ENCODE results near the gene CALCOCO1. TPM values are rescaled to one million over a fixed set of nuclear protein-coding genes. Genes with fewer than 3 reads are reported as not detected.

CALCOCO1 gene
- total and polyA plus RNA-seq, 2 of the 8 experiments (the other 6 are each of a cell fraction or from before 2014, with no cell fraction given) = 20.3 to 39.3 TPM

DNA sequence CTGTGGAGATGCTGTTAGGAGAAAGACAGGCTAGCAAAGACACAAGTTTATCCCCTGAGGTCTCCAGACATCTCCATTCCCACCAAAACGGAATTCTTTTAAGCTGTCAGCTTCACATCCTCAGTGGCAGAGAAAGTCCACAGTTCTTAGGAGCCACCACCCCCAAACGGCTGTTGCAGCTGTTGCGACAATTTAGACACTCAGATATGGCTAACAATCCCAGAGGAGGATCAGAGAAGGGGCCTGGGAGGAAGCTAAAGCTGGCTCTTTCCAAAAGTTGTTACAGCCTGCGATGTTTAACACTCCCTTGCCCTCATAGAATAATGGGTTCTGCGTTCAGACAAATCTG is 49.5 kb downstream of the CALCOCO1 start (continued):
- TF ChIP-seq KDM1A (IDR thresholded peaks at IDR 0.05; ENCODE audit: borderline replicate concordance, low read length) (no peak), RAD21 (IDR thresholded peaks at IDR 0.05 in 1 of 2, conservative IDR thresholded peaks at IDR 0.05 in 1 of 2; ENCODE audit: low read depth in 2 of 2, low read length in 2 of 2) (no peak), RNF2 (IDR thresholded peaks at IDR 0.05; ENCODE audit: borderline replicate concordance, low read depth, low read length, missing control alignments, poor library complexity, severe bottlenecking) (no peak)
